Activated CD4-positive, alpha-beta T cell treated with anti-CD3 and anti-CD28 coated beads for 24 hours (primary cell): Measurements from ENCODE around the gene GPR157.
"Not testable (repeated sequence)": the region's sequence is repeated elsewhere in the genome, so short reads cannot be mapped to it uniquely, and the experiment has no call there.

Experiments used
- DNase-seq, 2 donors: peaks; one replicate each; pipeline ENCODE4 v3.0.0-alpha.2; 2020; ENCODE audit warnings: low read depth in 2 of 2

The GPR157 gene

GRCh38 chr1:9146156-9146555 lies 17.3 kb upstream of the GPR157 start:
- DNase-seq = no peak

DNA sequence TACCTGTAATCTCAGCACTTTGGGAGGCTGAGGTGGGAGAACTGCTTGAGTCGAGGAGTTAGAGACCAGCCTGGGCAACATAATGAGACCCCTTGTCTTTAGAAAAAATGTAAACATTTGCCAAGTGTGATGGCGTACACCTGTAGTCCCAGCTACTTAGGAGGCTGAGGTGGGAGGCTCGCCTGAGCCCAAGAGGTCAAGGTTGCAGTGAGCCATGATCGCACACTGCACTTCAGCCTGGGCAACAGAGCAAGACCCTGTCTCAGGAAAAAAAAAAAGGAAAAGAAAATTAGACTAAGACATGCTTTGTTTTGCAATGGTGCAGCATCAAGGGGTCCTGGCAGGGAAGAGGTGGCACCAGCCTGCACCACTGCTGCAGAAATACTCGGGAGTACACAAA lies 16.8 kb upstream of the GPR157 start:
- no peak for DNase-seq

- DNase-seq = no peak
These were observed 16.2 kb upstream of the GPR157 start for GRCh38 chr1:9145021-9145668.

GRCh38 chr1:9144494-9144893 lies 15.6 kb upstream of the GPR157 start:
- DNase-seq = not testable (repeated sequence)

- no peak for DNase-seq
These were observed 14.3 kb upstream of the GPR157 start for GRCh38 chr1:9143250-9143649.

- no peak for DNase-seq
These were observed 11.0 kb upstream of the GPR157 start for GRCh38 chr1:9139930-9140329.

DNA sequence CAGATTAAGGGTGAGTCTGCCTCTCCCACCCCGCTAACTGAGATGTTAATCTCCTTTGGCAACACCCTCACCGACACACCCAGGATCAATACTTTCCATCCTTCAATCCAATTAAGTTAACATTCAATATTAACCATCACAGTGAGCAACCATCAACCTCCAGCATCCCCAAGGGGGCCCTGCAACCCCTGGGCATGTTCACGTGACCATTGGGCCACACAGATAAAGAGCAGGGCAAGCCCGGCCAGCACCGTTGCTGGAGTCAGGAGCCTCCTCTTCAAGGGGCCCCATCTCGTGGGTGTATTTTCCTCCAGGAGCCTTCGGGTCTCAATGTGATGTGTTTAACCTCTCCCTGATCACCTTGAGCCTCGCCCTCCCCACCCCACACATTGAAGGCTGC lies 8.0 kb upstream of the GPR157 start:
- DNase-seq = no peak

GRCh38 chr1:9135073-9135836 lies 6.4 kb upstream of the GPR157 start:
- no peak for DNase-seq

- DNase-seq = no peak
These were observed 5.1 kb upstream of the GPR157 start for GRCh38 chr1:9133870-9134585.

DNA sequence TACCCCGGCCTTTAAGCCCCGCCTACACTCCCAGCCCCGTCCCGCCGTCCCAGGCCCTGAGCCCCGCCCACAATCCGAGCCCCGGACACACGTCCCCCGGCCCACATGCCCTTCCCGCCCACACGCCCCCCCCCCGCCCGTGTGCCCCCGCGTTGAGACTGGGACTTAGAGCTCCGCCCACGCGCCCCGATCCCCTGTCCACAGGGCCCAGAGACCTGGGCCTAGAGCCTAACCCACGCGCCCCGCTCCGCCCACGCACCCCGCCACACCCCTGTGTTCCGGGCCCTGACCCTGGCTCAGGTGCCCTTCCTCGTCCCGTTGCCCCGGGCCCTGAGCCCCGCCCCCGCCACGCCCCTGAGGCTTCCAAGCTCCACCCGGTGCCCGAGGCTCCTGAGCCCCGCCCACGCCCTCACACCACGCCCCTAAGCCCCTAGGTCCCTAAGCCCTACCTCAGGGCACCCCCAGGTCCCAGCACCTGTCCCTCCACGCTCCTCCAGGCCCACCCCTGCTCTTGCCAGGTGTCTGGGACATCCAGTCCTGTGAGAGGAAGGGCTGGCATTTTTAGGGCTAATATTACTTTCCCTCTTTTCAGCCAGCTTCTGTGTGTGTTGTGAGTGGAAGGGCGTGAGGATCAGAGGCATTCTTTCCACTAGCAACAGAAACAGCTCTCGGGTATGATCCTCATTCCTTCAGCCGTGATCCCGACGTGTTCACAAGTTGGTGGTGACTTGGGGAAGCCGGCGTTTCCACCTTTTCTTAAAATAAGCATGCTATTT lies 552 bp upstream of the GPR157 start:
- peak; percentile 69 to 70 for DNase-seq

DNA sequence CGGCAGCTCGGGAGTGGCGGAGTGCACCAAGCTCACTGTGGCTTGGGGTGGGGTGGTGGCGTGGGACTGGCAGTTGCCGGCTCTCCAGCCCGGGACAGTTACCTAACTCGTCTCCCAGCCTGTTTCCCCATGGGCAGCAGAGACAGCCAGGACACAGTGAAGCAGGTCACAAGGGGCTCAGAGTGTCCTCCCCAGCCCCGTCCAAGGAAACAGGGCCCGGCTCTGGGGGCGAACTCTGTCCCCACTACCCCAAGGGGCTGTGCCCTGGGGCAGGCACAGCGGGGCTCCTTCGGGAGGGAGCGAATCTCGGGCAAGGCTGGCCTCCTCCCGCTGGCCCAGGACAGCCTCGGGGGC lies 759 bp downstream of the GPR157 start:
- DNase-seq = no peak

DNA sequence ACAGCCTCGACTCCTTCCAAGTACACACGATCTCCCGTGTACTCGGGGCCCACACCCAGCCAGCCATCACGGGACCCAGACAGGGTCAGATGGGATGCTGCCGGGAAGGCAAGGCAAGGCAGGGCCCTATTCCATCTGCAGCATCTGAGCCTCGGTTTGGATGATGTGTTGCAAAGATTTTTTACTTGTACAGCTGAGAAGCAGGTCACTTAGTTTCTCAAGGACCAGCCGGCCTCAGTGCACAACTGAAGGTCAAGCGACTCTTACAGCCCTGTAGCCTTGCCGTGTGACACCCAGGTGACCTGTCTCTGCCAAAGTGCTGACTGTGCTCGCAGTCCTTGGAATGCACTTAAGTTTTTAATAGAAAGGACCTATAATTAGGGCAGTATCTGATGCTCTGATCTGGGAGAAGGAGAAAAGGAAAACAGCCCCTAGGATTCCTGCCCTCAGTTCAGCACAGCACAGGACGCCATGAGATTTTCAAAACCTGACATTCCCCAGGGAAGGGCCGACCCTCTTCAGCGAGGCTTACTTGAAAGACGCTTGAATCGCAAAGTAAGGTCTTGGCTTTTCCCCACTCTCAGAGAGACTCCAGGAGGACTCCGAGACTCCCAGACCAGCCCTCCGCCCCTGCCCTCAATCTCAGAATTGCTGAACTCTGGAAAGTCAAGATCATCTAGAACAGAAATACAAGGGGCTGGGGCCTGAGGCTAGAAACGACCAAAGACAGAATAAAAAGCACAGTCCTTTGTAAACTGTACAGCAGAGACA lies 1.3 kb downstream of the GPR157 start:
- no peak for DNase-seq

- no peak for DNase-seq
These were observed 2.4 kb downstream of the GPR157 start for GRCh38 chr1:9126511-9126910.

DNA sequence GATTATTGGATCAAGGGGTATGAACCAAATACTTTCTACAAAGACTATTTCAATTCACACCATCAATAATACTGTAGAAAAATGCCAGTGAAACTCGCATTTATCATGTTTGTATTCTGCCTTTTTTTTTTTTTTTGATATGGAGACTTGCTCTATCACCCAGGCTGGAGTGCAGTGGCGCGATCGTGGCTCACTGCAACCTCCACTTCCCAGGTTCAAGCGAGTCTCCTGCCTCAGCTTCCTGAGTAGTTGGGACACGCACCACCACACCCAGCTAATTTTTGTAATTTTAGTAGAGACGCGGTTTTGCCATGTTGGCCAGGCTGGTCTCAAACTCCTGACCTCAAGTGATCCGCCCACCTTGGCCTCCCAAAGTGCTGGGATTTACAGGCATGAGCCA lies 3.1 kb downstream of the GPR157 start:
- not testable (repeated sequence) for DNase-seq

DNA sequence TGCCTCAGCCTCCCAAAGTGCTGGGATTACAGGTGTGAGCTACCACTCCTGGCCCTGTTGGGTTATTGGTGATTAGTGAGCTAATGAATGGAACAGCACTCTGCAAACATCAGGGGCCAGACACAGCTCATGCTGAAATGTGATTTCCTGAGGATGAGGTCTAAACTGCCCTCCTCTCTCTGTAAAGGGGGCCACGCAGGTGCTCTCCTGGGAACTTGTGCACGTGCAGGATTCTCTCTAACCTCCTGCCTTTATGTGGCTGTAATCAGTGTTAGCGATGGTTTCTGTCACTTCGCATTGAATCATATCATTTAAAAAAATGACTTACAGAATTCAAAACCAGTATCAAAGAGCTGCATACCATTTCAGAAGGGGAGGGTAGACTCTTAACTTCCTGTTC lies 3.6 kb downstream of the GPR157 start:
- no peak for DNase-seq

DNA sequence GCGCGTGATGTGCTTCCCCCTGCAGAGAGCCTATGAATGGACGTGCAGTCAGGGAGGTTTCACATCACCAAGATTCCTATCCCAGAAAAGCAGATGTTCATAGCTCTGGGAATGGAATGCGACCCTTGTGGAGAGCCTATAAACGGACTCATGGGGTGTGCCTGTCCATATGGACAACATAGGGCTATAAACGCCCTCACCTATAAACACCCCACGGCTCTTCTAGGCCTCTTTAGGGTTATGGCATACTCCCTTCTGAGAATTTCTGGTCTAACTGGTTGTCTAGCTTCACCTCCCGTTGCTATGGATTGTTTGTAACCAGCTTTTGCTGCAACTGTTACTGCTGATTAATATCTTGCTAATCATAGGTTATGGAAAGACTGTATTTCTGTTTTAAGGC lies 4.5 kb downstream of the GPR157 start:
- not testable (repeated sequence) for DNase-seq

DNA sequence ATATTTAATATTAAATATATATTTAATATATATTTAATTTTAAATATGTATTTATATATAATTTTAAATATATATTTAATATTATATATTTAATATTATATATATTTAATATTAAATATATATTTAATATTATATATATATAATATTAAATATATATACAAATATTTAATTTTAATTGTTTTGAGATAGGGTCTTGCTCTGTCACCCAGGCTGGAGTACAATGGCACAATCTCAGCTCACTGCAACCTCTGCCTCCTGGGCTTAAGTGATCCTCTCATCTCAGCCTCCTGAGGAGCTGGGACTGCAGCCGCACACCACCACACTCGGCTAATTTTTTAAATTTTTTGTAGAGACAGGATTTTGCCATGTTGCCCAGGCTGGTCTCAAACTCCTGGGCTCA lies 5.2 kb downstream of the GPR157 start:
- DNase-seq = not testable (repeated sequence)

DNA sequence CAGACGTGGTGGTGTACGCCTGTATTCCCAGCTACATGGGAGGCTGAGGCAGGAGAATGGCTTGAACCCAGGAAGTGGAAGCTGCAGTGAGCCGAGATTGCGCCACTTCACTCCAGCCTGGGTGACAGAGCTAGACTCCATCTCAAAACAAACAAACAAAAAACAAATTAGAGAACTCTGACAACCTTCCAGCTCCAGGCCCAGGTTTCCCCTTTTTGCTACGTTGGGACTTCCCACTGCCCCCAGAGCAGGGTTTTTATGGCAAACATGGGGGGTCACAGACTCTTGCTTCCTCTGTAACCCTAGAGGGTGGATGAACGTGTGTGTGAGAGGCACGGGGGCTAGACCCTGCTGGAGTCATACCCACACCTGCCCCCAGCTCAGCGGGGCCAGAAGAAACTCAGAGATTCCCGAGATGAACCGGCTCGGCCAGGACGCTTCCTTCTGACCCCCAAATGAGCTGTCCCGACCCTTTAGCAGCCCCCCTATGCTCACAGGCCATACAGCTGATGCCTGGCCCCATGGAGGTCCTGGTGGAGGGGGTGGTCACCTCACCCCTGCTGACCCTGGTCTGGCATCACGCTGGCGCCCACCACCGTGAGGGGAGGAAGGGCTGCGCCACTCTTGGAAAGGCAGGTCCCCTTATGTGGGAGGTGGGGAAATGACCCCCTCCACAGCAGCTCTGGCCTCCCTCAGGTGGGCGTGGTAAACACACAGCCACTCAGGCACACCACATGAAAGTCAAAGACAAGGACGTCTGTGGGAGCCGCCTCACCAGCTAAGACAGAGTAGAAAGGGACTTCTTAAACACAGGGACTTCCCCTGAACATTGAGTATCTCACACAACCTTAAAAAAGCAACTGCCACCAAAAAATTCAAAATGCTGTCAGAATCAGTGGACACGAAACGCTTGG lies 7.1 kb downstream of the GPR157 start:
- DNase-seq = peak in 1 of 2 donors; percentile 21

DNA sequence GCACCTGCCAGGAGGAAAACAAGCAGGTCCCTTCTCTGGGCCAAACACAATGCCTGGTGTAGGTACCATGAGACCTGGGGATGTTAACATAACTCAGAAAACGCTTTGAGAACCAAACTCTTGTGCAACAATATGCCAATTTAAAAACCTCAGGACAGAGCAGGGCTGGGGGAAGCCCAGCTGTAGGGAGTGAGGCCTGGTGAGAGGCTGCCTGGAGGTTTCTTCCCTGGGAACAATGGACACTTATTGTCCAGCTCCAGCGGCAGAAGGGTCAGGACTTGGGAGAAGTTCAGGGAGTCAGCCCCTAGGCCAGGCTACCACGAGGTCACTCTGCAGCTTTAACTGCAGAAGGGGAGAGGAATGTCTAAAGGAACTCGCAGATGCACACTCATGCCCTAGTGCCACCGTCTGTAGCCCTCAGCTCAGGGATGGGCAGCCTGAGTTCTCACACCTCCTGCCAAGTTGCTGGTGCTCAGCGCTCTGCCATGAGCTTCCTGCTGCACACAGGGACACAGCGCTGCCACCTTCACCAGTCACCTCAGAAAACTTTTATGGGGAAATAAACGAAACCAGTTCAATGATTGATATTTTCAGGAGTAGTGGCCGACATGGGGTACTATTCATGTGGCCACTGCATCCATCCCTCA lies 8.5 kb downstream of the GPR157 start:
- no peak for DNase-seq

GRCh38 chr1:9119745-9120144 lies 9.2 kb downstream of the GPR157 start:
- no peak for DNase-seq
